ENCODE results near the gene FAM151A.

FAM151A gene

DNA sequence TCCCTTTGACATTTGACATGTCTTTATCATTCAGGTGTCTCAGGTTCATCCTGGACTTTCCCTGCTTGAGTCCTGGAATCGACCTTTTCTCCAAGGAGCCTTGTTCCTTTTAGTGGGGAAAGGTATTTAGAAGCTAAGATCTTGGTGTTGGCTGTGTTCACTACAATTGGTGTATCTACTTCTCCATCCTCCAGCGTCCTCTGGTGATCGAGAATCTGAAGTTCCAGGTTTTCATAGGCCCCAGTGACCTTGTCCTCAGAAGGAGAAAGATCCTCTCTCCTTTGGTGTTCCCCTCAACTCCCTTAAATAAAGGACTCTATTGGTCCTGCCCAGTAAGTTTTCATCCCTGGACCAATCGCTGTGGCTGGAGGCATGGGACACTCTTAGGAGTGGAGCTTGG, 40.4 kb upstream of the FAM151A start:
- TF ChIP-seq CTCF (IDR thresholded peaks at IDR 0.05) = no peak

DNA sequence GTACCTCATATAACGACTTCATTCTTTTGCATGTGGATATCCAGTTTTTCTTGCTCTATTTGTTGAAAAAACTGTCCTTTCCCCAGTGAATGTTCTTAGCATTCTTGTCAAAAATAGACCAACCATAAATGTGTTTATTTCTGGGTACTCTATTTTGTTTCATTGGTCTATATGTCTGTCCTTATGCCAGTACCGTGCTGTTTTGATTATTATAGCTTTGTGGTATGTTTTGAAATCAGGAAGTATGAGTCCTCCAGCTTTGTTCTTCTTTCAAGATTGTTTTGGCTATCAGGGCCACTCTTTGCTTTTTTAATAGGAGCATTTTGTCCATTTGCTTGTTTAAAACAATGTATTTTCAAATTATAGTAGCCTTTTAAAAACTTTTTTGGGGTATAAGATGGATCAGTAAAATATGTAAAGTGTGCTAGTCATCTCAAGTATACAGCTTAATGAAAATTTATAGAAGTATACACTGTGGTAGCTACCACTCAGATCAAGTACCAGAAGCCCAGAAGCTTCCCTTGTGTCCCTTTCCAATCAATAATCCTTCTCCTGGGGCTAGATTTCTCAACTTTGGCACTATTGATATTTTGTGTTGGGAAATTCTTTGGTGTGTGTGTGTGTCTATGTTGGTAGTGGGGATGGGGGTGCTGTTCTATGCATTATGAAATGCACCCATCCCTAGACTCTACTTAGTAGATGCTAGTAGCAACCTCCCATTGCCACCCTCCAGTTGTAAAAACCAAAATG, 35.0 kb upstream of the FAM151A start:
- no peak for TF ChIP-seq CTCF (IDR thresholded peaks at IDR 0.05)

DNA sequence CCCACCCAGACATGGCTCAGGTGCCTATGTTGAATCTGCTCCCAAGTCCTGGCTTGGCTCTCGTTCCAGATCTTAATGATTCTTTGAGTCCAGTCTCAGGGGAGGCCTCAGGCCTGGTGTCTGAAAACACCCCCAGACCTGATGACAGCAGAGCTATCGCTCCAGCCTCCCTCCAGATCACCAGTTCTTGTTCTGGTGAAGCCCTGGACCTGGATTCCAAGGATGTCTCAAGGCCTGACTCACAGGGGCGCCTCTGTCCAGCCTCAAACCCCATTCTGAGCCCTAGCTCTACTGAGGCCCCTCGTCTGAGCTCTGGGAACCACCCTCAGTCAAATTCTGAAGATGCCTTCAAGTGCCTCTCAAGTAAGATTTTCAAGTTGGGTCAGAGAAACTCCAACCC, 29.7 kb upstream of the FAM151A start:
- no peak for TF ChIP-seq CTCF (IDR thresholded peaks at IDR 0.05)

DNA sequence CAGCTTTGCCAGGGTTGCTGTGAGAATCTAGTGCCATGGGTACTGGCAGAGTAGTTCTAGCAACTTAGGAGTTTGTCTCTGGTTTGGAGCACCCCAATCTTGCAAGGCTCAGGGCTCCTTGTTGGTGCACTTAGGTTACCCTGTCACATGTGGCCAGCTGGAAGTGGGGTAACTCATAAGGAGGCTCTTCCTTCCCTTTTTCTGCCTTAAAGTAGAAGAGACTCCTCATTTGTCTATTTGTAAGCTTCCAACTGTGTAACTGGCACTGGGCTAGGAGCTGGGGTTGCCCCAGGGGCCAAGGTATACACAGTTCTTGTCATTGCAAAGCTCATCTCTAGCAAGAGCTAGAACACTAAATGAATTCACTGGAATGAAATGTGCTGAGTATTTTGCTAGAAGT, 28.8 kb upstream of the FAM151A start:
- TF ChIP-seq CTCF (IDR thresholded peaks at IDR 0.05) = no peak

DNA sequence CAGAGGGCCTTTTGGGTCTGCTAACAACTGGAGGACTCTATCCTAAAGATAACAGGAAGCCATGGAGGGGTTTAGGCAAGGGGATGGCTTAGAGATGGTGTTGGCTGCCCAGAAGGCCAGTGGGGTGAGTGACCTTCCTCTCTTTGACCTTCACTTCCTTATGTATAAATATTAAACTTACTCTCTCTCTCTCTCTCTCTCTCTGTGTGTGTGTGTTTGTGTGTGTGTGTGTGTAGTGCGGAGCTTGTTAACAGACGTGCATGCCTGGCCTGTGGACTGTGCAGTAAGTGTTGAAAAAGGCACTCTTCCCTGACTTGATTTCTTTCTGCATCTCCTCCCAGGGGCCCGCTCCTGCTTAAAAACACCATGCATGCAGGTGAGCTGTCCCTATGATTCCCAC, 28.3 kb upstream of the FAM151A start:
- TF ChIP-seq CTCF (IDR thresholded peaks at IDR 0.05) = no peak

DNA sequence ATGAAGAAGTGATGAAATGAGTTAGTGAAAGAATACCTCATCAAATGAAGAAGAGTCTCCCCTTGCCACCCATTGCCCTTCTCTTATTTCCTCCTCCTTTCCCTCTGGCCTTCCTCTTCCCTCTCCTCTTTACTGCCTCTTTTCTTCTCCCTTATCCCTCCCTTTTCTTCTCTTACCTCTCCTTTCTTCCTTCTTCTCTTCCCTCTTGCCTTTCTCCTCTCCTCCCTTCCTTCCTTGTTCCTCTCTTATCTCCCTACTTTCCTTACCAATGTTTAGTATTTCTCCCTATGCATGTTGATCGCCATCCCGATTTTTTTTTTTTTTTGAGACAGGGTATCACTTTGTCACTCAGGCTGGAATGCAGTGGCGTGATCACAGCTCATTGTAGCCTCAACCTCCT, 27.1 kb upstream of the FAM151A start:
- no peak for TF ChIP-seq CTCF (IDR thresholded peaks at IDR 0.05)

DNA sequence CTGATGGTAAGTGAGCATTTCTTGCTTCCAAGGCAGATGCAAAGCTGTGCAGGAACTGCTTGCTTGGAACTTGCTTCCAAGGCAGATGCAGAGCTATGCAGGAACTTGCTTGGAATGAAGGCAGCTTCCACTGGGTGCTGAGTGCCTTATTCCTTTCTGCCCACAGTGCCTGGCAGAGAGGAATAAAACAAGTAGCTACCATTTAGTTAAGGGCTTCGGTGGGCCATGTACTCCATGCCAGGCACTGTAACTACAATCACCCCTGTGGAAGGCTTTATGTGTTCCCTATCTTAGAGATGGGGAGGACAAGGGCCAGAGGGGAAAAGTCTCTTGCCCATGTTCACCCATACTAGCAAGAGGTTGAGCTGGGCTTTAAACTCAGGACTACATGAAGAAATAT, 26.6 kb upstream of the FAM151A start:
- TF ChIP-seq CTCF (IDR thresholded peaks at IDR 0.05) = no peak

Data from LNCAP (cell line).